Measurements from ENCODE around the gene DPH7.
"Not testable (repeated sequence)": the region's sequence is repeated elsewhere in the genome, so short reads cannot be mapped to it uniquely, and the experiment has no call there.

DPH7 gene

DNA sequence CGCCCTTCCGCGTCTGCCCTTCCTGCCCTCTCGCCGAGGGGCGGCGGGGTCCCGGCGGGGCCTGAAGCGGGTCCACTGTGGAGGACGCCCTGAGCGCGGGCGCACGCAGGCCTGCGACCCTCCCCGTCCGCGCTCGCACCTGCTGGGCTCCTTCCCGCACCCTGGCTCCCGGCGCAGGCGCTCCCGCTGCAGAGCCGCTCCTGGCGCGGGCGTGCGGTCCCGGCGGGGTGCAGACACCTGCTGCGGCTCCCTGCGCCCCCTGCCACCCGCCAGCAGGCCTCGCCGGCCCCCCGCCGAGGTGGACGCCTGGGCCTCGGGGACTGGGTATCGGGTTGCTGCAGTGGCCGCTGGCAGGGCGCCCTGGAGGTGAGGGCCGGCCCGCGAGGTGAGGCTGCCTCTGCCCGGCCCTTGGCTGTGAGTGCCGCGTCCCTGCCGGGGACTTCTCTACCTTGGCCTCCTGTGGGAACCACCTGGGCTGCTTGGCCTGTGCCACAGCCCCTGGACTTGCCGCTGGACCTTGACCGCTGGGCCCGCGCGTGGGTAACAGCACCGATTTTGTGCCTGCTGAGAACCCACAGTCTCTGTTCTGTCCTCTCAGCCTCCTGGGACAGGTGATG, 27.4 kb upstream of the DPH7 start:
- peak; percentile 70 for DNase-seq (ENCODE audit: low spot score)

DNA sequence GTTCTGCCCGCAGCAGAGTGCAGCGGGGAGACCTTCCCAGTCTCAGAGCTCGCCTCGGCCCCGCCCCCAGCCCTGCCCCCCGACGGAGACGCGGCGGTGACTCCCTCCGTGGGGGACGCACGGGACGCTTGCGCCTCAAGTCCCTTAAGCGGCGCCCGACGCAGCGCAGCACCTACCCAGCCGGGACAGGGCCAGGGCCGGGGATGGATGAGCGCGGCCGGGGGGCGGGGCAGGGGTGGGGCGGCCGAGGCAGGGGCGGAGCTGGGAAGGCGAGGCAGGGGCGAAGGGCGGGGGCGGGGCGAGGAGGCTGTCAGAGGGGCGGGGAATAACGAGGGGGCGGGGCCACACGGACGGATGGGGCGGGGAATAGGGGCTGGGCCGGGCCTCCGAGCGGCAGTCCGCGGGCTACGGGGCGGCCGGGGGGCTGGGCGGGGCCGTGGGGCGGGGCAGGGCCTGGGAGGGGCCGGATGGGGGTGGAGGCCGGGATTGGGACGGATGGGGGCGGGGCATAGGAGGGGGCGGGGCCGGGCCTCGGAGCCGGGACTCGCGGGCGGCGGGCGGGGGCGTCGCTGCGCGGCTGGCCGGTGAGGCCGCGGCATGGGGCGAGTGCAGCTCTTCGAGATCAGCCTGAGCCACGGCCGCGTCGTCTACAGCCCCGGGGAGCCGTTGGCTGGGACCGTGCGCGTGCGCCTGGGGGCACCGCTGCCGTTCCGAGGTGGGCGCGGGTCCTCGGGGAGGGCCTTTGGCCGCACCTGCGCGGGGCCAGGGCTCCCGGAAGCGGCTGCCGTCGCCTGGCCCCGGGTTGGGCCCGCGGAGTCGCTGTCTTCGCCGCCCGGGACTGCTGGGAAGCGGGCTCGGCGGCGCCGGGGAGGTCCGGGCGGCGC, 26.6 kb upstream of the DPH7 start, which contains the start of gene ARRDC1:
TSS of gene ARRDC1 (plus strand) at position 566 of the 884 bp plus-strand sequence. CDS start at position 598, 32 bp downstream.
- peak; percentile 99 for DNase-seq (ENCODE audit: low spot score)

DNA sequence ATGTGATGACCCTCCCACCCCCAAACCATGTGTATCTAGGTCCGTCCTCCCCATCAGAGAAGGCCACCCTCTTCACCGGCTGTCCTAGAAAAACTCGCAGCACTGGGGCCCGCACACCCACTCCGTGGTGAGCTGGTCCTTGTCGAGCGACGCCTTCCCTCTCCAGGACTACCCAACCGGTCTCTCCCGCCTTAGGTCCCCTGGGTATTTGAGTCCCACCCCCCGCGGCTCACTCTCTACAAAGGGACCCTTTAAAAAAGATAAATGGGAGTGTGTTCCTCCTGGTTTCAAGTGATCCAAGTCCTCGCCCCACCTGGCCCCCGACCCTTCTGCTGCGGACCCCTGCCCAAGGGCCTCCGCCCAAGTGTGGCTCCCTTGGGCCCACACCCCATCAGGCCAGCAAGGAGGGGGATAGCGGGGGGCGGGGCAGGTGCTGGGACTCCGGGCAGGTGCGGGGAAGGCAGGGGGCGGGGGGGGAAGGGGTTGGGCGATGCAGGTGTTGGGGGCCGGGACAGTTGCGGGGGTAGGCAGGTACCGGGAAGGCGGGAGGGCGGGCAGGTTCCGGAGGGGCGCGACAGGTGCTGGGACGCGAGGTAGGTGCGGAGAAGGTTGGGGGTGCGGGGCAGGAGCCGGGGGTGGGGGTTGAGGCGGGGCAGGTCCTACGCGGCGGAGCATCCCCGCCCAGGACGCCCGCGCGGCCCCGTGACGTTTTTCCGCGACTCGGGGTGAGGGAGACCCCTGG, 25.8 kb upstream of the DPH7 start:
- no peak for DNase-seq (ENCODE audit: low spot score)

DNA sequence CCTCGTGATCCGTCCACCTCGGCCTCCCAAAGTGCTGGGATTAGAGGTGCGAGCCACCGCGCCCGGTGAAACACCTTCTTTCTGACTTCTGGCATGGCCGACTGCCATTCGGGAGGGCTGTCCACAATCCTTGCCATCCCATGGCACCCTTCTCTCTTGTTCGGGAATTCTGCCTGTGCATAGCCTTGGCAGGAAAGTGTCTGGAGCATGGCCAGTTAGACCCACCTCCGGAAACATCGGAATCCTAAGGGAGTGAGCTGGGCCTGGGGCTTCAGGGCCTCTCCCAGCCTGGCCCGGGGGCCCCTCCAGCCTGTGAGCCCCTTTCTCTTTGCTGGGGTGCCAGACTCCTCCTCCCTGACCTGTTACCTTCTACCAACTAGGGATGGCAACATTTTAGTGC, 25.2 kb upstream of the DPH7 start:
- DNase-seq (ENCODE audit: low spot score), result no peak

DNA sequence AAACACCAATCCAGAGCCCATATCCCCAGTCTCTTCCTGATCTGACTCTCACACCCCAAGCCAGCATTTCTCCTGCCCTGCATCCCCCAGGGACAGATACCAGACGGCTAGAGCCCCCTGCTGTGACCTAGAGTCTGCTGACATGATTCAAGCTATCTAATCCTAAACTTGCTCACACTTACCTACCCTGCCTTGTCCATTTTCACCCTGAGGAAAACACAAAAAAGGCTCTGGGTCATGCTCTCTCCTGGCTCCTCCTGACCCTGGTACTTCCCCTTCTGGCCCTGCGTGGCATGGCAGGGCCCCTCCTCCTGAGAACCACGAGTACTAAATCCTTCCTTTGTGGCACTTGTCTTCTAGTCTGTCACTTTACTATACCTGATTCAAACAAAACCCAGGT, 23.9 kb upstream of the DPH7 start:
- no peak for DNase-seq (ENCODE audit: low spot score)

DNA sequence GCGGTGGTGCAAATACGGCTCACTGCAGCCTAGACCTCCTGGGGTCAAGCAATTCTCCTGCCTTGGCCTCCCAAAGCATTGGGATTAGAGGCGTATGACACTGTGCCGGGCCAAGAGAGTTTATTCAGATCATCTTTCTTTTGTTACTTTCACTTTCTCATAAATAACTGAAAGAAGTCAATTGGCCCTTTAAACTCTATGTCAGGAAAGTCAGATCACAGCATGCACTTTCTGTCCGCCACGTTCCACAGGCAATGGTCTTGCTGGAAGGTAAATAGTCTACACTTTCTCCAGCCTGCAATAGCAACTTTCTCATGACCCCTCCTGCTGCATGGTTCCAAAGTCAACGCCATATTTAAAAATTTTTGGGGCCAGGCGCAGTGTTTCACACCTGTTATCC, 20.2 kb upstream of the DPH7 start:
- DNase-seq (ENCODE audit: low spot score), result no peak

DNA sequence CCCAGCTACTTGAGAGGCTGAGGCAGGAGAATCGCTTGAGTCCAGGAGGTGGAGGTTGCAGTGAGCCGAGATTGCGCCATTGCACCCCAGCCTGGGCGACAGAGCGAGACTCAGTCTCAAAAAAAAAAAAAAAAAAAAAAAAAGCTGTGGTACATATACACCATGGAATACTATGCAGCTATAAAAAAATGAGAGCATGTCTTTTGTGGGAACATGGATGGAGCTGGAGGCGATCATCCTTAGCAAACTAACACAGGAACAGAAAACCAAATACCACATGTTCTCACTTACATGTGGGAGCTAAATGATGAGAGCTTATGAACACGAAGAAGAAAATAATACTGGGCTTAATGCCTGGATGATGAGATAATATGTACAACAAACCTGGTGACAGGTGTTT, 17.9 kb upstream of the DPH7 start:
- DNase-seq (ENCODE audit: low spot score), result not testable (repeated sequence)

DNA sequence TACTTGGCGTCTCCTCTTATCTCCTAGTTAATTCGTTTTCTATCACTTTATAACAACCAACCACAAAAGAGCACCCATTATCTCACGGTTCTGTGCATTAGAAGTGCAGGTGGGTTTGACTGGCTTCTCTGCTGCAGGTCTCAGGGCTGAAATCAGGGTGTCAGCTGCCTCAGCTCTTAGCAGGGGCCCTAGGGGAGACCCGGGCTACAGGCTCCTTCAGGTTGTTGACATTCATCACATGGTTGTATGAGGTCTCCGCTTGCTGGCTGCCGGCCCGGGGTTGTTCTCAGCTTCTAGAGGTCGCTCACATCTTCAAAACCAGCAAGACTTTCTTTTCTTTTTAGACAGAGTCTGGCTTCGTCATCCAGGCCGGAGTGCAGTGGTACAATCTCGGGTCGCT, 14.5 kb upstream of the DPH7 start:
- DNase-seq (ENCODE audit: low spot score), result no peak

DNA sequence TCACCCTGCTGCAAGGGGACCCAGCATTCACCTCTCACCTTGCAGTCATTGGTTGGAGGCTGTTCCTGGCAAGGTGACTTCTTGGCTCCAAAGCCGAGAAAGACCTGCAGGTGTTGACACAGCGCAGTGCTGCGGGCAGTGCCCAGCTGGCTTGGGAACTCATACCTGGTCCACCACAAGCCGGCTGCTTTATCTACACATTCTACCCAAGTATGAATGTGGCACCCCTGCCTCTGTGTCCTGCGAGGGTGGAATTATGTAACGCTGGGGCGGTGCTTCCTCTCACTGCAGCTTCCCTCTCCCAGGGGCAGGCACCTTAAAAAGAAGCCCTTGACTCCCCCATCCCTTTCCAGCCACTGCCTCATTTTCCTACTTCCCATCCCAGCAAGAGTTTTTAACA, 14.0 kb upstream of the DPH7 start:
- DNase-seq (ENCODE audit: low spot score), result no peak

DNA sequence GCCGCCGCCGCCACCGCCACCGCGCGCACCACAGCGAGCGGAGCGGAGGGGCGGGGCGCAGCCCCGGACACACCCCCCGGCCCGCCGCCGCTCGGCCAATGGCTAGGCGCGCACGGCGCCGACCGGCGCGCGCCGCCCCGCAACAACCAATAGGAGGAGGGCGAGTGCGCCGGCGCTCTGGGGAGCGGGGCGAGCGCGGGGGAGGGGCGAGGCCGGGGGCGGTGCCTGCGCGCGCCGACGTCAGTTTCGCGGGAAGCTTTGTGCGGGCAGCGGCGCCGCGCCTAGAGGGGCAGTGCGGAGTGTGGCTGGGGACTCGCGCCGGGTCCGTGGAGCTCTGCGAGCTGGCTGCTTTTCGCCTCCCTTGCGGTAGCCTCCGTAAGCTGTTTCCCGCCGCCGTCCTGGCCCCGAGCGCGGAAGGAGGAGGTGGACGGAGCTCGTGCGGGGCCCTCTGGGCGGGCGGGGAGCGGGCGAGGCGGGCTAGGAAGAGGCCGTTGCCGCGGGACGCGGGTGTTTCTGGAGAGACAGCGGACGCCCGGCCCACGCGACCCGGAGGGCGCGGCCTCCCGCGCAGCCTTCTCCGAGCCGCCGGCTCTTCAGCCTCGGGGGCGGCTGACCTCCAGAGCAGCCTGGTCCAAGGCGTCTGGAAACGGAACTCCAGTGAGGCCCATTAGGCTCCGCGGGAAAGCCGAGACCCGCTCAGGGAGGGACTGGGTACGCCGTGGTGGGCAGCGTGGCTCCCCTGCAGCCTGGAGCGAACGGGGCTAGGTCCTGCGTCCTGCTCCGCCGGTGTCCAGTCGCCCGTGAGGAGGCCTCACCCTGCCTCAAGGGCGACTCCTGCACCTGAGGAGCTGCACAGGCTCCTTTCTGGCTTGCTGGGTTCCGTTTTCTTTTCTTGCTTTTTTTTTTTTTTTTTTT, 12.0 kb upstream of the DPH7 start, which contains the start of gene ZMYND19:
TSS of gene ZMYND19 (minus strand) at position 44 of the 915 bp plus-strand sequence. CDS start 249 bp downstream, outside the sequence.
- peak; percentile 100 for DNase-seq (ENCODE audit: low spot score)

DNA sequence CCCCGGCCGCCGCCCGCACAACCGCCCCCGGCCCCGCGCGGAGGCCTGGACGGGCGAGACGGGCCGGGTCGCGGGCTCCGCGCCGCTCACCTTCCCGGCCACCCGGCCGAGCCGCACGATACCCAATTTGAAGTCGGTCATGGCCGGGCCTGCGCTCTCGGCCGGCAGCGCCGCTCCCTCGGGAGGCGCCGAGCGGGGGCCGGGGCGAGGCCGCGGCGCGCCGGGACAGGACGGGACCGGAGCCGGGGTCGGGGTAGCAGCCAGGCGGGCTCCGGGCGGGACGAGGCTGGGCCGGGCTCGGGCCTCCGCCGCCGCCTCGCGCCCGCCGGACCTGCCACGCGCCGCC, 11.4 kb upstream of the DPH7 start:
- no peak for DNase-seq (ENCODE audit: low spot score)

DNA sequence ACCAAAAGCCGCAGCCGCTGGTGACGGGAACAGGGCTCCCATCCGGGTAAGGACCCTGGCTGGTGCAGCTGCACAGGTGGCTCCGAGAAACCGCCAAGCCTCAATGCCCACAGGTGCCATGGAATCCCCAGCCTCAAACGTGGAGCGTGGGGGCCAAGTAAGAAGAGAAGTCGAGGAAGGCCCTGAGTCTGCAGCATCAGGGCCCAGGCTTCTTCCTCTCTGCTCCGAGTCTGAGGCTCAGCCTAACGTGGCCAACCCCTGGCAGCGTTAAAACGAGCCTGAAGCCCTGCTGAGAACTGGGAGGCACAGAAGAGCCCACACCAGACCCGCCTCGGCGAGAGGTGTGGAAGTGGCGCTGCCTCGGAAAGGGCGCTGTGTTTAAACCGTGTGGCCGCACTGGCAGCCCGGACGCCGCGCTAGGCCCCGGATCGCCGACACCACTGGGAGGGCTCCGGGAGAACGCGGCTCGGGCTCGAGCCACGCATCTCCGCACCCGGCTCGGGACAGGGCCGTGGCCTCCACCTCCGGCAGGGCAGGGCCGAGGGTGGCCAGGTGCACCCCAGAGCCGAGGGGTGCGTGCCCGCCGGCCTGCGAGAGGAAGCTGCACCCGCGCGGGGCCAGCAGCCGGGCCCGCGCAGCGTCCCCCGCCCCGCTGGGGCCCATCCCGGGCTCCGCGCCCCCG, 10.9 kb upstream of the DPH7 start:
- DNase-seq (ENCODE audit: low spot score), result peak; percentile 58

DNA sequence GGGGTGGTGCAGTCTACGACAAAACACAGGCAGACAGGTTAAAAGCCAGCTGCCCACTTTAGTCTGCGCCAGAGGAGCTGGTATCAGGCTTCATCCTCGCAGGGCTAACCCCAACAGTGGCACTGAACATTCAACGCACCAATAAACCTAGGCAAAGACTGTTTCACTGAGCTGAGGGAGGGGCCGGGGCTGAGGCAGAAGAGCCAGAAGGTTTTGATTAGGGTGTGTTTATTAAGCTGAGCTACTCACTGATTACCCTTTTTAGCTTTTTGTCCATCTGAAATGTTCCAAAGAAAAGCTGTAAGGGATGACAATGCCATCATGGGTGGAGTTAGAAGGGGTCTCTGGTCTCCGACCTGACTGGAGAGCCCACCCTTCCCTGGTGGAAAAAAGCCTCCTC, 10.2 kb upstream of the DPH7 start:
- no peak for DNase-seq (ENCODE audit: low spot score)

DNA sequence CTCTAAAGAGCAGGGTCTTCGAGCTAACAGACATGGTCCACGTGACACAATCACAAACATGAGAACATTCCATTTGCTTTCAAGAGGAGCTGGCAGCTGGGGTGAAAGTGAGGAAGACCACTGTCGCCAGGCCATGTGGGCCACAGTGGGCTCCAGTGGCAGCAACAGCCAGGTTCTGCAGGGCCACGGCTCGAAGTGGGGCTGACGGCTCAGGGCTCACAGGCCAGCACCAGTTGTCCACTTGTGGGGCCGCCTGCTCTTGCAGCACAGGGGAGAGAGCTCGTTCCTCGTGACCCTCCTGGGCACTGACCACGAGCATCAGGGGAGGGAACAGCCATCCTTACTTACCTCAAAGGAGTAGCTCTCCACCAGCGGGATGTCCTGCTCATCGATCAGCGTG, 9.6 kb upstream of the DPH7 start:
- no peak for DNase-seq (ENCODE audit: low spot score)

DNA sequence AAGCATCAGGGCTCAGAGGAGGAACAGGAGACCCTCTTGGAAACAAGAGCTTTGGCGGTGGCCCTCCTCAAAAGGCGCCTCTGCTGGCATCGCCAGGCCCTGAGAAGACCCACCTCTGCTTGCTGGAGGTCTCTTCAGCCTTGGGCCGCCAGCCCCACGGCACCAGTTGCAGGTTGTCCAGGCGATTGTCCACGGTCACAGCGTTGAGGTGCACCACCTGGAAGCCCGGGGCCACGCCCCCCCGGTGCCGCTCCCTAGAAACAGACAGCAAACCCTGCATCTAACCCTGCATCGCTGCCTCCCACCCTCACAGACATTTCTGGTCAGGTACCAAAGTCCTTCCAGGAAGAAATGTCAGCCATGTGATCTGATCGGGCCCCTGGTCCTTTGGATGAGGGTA, 8.1 kb upstream of the DPH7 start:
- no peak for DNase-seq (ENCODE audit: low spot score)

DNA sequence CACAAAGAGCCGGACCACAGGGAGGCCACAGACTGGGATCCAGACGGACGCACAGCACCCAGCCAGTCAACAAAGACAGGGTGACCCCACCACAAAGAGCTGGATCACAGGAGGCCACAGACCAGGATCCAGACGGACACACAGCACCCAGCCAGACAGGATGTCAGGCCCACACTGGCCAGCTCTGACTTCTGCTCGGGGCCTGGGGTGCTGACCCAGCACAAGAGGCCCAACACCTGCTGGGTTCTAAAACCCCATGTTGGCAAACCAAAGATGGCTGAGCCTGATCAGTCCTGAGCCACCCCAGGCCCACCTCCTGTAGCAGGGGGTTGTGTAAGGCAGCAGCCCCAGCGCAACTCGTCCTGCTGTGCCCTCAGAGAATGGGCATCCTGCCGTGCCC, 5.2 kb upstream of the DPH7 start:
- no peak for DNase-seq (ENCODE audit: low spot score)

DNA sequence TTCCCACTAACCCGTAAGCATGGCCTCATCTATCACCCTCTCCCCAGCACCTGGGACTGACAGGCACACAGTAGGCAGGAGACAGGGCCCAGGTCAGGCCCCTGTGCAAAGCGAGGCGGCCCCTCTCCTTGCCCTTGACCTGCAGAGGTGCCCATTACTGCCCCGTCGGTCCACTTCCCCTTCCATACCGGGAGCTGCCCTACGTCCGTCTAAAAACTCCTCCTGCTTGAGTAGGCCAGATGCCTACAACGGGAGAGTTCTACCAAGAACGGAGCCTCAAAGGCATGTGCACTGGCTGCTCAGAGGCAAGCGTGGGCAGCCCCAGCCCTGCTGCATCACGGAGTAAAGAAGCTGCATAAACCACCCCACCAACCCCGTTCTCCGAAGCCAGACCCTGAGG, 4.6 kb upstream of the DPH7 start:
- no peak for DNase-seq (ENCODE audit: low spot score)

DNA sequence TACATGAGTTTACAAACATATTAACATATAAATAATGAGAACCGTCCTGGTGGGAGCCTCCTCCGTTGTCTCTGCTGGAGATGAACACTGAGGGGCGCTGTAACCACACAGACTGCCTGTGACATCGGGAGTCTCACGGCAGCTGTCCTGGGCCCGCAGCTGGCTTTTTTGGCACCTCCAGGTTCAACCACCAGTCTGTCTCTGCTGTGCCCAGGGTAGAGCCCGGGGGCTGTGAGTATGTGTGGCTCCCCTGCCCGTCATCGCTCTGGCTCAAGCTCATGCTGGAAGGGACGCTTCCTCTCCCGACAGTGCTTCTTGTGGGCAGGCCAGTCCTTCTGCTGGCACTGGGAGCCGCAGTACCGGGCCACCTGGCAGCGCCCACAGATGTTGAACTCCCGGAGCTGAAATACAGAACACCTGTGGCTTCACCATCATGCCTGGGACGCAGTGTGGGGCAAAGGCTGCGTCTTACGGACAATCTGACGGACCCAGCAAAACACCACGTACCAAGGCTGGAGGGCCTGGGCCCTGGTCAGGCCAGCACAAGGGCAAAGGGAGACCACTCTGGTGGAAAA, 3.6 kb upstream of the DPH7 start:
- DNase-seq (ENCODE audit: low spot score), result peak; percentile 68

DNA sequence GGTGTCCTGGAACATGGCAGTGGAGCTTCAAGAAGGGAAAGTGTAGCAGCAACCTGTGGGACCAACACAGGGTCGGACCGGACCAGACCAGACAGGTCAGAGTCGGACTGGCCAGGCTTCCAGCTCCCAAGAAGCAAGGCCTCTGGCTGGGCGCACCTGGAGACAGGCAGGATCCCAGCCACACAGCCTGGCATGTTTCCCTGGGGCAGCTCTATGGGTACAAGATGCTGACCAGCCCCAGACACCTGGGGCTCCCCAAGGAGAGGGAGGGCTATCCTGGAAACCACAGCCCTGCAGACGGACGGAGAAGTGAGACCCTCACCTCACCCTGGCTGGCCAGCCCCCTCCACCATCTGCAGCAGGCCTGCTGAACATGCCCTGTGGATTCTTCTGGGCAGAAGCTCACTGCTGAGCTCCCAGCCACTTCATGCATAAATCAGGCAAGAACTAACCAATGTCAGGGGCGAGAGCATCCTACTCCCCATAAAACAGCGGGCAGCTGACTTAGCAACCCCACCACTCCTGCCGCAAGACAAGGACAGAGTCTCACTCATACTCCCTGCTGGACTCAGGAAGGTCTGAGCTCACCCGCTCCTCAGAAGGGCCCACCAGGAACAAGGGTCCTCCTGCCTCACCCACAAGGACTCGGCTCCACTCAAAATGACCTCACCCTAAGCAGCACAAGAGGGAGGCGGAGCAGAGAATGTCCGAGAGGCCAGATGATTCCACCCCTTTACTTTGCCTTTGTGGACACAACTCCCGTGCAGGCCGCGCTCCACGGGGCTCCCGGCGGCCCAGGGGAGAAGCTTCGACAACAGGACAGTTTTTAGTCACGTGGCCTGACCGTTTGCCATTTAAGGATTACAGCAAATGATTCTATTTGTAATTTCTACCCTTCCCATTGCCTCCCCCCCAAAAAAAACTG, 2.9 kb upstream of the DPH7 start:
- DNase-seq (ENCODE audit: low spot score), result no peak

DNA sequence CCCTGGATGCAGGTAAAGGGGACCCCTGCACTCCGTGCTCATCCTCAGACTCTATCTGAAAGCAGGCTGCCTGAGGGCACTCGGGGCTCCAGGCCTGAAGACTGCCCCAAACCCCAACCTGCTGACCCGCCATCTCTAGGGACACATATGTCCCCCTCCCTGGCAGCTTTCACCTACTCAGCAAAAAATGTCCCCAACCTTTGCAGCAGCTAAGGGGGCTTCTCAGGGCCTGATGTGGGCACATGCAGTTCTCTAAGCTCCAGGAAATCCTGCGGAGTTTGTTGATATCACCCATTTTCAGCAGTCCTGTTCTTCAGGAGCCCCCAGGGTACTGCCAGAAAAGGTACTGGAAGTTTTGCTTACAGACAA, 2.2 kb upstream of the DPH7 start:
- no peak for DNase-seq (ENCODE audit: low spot score)
